ENCODE data around the gene SPTBN4.

The SPTBN4 gene

DNA sequence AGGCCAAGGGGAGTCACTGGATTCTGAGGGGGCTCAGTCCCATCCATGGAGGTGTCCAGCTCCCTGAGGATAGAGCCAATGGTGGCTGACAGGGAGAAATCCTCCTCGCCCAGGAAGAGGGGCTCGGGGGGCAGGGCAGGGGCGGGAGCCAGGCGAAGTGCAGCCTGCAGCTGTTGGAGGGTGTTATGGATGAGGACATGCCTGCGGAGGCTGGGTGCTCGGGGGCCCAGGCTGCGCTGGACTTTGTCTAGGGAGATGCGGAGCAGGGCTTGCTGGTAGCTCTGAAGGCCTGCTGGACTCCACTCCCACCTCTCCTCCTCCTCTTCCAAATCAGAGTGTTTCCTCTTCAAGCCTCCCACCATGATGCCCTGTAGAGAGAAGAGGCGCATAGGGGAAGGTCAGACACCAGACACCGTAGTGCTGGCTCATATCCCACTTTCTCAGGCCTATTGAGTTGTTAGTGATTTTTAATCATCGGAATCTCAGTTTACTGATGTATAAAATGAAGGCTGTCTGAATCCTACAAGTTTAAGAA lies 25.0 kb upstream of the SPTBN4 start:
- no peak for DNase-seq

- no peak for DNase-seq
Observed at GRCh38 chr19:40442328-40443130, 24.3 kb upstream of the SPTBN4 start.

GRCh38 chr19:40443131-40443999 lies 23.4 kb upstream of the SPTBN4 start:
- peak; percentile 100 for DNase-seq

DNA sequence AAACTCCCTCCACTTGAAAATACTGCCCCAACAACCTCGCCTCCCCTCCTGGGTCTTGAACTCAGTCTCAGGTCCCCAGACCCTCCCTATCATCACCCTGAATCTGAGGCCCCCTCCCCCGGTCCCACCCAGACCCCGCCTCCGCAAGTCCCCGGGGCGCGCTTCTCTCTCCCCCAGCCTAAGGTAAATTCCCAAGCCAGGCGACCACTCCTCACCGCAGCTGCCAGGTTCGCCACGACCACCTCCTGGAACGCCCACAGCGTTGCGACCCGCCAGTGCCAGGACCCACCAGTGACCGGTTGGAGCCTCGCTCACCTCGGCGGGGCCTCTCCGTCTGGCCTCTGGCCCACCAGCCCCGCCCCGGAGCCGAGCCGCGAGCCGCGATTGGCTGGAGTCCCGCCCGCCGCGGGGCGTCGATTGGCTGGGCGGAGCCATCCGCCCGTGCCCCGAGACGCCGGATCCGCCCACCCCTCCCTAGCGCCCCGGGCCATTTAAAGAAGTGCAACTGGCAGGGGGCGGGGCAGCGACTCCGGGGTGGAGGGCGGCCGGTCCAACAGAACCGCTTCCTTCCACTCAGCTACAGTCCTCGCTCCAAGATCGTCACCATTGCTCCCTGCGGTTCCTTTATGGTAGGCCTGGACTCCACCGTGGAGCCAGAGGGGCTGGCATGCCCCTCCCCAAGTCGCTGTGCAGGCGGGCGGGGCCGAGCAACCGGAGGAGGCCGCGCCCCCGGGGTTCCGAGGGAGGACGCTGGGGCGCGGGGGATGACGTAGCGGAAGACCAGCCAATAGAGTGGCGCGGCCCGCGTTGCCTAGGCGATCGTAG lies 22.6 kb upstream of the SPTBN4 start, which contains the start of gene SERTAD3:
Gene SERTAD3 (minus strand): TSS at position 336 of the 825 bp plus-strand sequence. CDS start 2,255 bp downstream, outside the sequence.
- peak; percentile 94 for DNase-seq

DNA sequence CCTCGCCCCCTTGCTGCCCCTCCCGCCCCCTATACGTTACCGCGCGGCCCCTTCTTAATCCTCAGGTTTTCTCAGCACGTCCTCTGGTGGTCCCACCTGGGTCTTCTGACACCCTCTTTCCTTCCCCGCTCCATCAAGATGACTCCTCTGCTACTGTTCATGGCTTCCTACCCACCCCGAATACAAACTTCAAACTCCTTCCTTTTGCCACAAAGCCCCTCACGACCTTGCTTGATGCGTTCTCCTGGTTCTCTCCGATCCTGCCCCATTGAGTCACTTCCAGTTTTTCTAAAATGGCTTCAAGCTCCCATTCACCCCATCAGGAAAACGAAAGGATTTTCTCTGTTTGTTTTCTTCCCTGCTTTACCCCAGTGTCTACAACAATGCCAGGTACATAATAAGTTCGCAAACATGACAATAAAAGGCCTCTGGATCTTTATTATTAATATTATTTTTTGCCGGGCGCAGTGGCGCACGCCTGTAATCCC lies 21.9 kb upstream of the SPTBN4 start:
- no peak for DNase-seq

GRCh38 chr19:40445780-40446262 lies 21.0 kb upstream of the SPTBN4 start:
- peak; percentile 41 for DNase-seq

DNA sequence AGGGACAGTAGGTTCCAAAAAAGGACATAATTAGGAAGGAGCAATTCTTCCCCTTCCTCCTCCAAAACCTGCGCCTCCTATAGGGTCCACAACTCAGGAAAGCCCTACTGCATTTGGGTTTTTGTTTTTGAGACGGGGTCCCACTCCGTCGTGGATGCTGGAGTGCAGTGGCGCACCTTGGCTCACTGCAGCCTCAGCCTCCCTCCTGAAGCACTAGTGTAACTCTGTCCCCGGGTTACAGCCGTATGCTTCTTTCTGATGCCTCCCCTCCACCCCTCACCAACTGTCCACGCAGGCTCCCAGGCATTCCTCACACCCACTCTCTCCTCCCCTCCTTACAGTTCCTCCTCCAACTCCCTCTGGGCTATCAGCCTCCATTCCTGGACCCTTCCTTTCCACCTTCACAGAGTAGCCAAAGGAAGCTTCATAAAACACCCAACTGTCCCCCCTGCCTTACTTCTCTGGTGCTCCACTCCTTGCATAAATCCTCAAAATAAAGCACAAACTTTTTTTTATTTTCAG lies 20.5 kb upstream of the SPTBN4 start:
- no peak for DNase-seq

- DNase-seq: no peak
Observed at GRCh38 chr19:40449506-40449905, 17.3 kb upstream of the SPTBN4 start.

DNA sequence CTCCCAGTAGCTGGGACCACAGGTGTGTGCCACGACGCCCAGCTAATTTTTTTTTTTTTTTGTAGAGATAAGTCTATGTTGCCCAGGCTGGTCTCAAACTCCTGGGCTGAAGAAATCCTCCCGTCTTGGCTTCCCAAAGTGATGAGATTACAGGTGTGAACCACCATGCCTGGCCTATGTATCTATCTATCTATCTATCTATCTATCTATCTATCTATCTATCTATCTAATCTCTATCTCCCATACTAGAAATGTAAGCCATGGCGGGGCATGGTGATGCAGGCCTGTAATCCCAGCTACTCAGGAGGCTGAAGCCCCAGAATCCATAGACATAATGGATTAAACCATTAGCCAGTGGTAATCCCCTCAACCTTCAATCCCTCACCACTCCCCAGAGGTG lies 16.1 kb upstream of the SPTBN4 start:
- no peak for DNase-seq

DNA sequence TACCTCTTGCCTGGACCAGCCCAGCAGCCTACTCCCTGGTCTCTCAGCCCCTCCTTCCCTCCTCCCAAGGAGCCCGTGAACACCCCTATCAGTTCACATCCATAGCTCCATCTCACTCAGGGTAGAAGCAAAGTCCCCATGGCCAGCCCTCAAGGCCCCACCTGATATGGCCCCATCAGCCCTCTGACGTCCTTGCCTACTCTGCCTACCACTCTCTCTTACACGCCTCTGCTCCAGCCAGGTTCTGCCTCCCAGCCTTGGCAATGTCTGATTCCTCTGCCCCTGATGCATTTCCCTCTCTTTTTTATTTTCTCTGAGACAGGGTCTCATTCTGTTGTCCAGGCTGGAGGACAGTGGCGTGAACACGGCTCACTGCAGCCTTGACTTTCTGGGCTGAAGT lies 14.8 kb upstream of the SPTBN4 start:
- no peak for DNase-seq

DNA sequence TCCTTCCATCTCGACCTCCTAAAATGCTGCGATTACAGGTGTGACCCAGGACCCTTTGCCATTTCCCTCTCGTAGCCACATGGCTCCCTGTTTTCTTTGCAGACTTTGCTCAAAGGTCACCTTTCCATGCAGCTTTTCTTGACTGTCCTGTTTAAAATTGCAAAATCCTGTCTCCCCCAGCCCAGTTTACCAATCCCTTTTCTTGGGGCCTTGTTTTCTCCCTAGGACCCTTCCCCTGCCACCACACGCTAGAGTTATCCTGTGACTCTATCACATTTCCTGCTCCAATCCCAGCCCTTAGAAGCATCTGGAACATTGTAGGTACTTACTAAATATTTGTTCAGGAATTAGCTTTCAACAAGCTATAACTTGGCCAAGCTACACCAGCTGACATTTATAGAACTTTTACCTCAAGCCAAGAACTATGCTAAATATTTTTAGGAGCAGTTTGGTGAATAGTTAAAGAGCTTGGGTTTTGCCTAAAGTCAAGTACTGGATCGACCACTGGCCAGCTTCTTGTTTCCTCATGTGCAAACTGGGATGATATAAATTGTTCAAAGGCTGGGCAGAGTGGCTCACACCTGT lies 13.6 kb upstream of the SPTBN4 start:
- no peak for DNase-seq

DNA sequence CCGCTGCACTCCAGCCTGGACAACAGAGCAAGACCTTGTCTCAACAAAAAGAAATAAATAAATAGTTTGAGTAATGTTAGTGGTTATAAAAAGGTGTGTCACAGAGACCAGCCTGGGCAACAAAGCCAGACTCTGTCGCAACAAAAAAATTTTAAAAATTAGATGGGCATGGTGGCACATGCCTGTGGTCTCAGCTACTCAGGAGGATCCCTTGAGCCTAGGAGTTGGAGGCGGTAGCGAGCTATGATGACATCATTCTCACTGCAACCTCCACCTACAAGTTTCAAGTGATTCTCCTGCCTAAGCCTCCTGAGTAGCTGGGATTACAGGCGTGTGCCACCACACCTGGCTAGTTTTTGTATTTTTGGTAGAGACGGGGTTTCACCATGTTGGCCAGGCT lies 12.9 kb upstream of the SPTBN4 start:
- DNase-seq: peak; percentile 35

- DNase-seq: no peak
Observed at GRCh38 chr19:40457048-40457447, 9.8 kb upstream of the SPTBN4 start.

DNA sequence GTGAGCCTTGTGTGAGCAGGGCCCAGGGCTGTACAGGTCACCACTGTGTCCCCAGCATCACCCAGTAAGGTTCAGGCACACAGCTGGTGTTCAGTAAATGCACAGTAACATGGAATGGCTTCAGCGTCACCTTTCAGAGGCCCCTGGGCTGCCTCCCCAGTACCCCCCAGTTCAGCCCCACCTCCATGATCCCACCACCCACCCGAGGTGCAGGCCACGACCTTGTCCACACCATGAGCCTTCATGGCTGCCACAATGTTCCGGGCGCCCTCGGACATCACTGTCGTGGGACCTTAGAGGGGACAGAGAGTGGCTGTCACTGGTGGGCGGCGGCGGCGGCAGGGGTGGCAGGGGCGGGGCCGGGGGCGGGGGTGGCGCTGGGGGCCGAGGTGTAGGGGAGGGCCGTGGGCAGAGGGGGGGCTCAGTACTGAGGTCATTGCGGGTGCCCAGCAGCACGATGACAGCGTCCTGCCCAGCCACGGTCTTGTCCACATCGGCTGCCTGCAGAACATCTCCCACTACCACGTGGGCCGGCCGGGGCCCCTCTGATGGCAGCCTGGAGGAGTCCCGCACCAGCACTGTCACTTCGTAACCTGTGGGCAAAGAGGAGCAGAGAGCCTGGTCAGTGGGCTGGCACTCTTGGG lies 8.7 kb upstream of the SPTBN4 start:
- no peak for DNase-seq

DNA sequence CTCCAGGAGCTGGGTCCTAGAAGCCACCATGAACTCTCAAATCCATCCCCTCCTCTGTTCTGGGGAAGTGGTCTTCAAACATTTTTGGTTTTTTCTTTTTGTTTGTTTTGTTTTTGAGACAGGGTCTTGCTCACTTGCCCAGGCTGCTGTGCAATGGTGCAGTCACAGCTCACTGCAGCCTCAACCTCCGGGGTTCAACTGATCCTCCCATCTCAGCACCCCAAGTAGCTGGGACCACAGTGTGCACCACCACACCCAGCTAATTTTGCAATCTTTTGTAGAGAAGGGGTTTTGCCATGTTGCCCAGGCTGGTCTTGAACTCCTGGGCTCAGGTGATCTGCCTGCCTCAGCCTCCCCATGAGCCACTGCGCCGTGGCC lies 8.2 kb upstream of the SPTBN4 start:
- no peak for DNase-seq

DNA sequence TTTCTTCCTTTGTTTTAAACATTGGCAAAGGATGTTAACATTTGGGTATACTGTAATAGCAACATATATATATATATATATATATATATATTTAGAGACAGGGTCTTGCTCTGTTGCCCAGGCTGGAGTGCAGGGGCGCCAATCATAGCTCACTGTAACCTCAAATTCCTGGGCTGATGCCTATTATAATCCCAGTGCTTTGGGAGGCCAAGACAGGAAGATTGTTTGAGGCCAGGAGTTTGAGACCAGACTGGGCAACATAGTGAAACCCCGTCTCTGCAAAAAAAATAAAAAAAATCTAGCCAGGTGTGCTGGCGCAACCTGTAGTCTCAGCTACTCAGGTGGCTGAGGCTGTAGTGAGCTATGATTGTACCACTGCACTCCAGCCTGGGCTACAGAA lies 6.6 kb upstream of the SPTBN4 start:
- DNase-seq: no peak

- DNase-seq: no peak
Observed at GRCh38 chr19:40461669-40462221, 5.1 kb upstream of the SPTBN4 start.

DNA sequence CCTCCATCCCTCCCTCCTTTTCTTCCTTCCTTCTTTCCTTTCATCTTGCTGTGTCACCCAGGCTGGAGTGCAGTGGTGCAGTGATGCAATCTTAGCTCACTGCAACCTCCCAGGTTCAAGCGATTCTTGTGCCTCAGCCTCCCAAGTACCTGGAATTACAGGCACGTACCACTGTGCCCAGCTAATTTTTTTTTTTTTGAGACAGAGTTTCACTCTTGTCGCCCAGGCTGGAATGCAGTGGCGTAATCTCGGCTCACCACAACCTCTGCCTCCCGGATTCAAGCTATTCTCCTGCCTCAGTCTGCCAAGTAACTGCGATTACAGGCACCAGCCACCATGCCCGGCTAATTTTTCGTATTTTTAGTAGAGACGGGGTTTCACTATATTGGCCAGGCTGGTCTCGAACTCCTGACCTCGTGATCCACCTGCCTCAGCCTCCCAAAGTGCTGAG lies 3.2 kb upstream of the SPTBN4 start:
- peak; percentile 25 for DNase-seq

- peak; percentile 88 for DNase-seq
Observed at GRCh38 chr19:40464059-40465024, 2.5 kb upstream of the SPTBN4 start.
